HG03139 (cell line): Measurements from ENCODE around the gene NFIC.
"Not testable (repeated sequence)": the region's sequence is repeated elsewhere in the genome, so short reads cannot be mapped to it uniquely, and the experiment has no call there.

ENCODE experiments used
- ATAC-seq: cut with Tn5 transposase; IDR thresholded peaks from one replicate; pipeline ENCODE4 v1.9.1; 2021; ENCODE audit not compliant: unreplicated experiment

The NFIC gene

GRCh38 chr19:3396881-3397265, 30.5 kb downstream of the NFIC start:
- no peak for ATAC-seq

GRCh38 chr19:3397266-3398022, 31.1 kb downstream of the NFIC start:
- no peak for ATAC-seq

DNA sequence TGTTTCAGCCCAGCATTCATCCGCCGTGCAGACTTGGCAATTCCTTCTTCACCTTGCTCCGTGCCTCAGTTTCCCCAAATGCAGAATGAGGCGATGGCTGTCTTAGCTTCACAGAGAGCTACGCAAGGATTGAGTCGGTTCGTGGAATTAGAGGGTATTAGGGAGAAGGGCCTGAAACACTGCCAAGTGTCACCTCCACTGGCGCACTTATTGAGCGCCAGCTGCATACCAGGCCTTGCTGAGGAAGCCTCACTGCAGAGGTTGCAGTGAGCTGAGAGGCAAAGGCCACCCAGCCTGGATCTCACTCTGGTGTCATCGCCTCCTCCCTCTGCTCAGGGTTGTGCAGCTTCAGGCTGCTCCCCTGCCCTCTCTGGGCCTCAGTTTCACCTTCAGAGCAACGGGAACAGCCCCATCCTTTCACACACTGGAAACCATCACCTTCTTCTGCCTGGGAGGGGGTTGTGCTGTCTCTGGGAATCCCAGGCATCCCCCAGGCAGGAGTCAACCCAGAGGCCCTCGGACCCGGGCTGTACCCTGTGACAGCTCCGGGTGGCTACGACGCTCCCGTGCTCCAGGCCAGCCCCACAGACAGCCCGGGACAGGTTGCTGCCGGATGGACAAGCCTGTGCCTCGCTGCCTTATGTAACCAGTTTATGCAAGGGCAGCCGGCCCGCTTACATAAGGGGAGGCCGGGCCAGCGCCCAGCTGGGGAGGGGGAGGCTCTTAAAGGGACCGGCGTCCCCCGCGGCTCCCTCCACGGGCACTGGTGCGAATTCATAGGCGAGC, 31.9 kb downstream of the NFIC start:
- ATAC-seq = no peak

DNA sequence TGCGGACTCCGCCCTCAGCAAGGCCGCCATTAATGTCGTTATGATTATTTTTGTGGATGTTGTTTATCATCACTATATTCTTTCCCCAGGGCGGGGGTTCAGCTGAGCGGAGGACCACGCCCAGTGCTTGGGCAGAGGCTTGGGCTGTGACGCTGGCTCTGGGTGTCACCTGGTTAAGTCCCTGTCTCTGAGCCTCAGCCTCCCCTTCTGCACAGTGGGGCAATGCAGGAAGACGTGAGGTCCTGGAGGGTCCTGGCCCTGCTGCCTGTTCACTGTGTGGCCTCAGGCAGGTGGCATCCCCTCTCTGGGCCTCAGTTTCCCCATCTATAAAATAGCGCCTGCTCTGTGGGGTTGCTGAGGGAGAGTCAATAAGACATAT, 32.5 kb downstream of the NFIC start:
- ATAC-seq = no peak

DNA sequence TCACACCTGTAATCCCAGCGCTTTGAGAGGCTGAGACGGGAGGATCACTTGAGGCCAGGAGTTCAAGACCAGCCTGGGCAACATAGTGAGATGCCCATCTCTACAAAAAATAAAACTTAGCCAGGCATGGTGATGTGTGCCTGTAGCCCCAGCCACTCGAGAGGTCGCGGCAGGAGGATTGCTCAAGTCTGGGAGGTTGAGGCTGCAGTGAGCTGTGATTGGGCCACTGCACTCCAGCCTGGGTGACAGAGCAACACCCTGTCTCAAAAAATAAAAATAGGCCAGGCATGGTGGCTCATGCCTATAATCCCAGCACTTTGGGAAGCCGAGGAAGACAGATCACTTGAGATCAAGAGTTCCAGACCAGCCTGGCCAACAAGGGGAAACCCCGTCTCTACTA, 32.9 kb downstream of the NFIC start:
- ATAC-seq = not testable (repeated sequence)

- ATAC-seq = no peak
Measured at GRCh38 chr19:3401004-3401768, 34.8 kb downstream of the NFIC start.

GRCh38 chr19:3402631-3403443, 36.5 kb downstream of the NFIC start:
- ATAC-seq = no peak

- ATAC-seq = no peak
Measured at GRCh38 chr19:3403489-3404323, 37.3 kb downstream of the NFIC start.

DNA sequence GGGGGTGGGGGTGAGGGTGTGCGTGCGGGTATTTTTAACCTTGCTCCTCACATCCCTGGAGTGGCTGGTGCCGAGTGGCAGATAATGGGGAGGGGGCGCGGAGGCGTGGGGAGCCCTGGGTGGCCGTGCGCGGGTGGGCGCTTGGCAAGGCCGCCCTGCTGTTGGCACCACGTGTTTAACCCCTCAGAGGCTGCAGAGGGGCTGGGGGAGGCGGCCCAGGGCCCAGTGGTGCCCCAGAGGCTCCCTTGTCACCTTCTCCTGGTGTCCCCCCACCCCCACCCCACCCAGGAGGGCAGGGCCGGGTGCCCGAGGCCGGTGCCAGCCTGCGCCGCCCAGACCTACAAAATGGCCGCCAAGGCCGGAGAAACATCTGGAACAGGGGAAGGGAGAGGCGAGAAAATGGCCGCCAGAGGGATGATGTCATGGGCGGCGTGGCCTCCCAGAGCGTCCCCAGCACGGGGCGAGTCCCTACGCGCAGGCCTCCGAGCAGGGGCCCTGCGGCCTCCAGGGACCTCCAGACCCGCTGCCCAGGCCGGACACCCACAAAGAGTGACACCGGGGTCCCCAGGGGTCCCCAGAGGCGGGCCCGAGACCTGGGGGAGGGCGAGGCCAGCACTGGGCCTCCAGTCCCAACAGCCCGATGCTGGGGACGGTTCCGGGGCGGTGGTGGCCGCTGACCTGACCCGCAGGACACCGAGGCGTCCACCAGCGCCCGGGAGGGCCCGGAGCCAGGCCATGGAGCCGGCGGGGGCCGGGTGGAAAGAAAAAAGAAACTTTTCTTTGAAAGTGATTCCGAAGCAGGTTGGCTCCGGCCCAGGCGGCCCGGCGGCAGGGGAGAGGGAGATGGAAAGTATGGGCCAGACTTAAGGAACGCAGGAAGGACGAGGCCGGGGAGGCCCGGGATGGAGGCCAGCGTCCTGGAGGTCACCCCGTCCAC, 38.2 kb downstream of the NFIC start:
- ATAC-seq = no peak

GRCh38 chr19:3405261-3405653, 38.9 kb downstream of the NFIC start:
- no peak for ATAC-seq

- no peak for ATAC-seq
Measured at GRCh38 chr19:3406571-3407111, 40.3 kb downstream of the NFIC start.

GRCh38 chr19:3407556-3408516, 41.5 kb downstream of the NFIC start:
- no peak for ATAC-seq

DNA sequence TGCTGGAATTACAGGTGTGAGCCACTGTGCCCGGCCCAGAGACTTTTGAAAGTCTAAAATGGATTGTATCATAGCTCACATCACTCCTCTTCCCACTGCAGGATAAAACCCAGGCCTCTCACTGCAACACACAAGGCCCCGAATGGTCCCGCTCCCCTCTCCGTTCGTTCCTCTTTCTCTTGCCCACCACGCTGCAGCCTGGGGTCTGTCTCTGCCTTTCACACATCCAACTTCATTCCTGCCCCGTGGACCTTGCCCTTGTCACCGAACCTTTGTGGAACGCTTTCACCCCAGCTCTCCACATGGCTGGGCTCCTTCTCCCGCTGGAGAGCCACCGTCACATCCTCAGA, 42.6 kb downstream of the NFIC start:
- no peak for ATAC-seq

DNA sequence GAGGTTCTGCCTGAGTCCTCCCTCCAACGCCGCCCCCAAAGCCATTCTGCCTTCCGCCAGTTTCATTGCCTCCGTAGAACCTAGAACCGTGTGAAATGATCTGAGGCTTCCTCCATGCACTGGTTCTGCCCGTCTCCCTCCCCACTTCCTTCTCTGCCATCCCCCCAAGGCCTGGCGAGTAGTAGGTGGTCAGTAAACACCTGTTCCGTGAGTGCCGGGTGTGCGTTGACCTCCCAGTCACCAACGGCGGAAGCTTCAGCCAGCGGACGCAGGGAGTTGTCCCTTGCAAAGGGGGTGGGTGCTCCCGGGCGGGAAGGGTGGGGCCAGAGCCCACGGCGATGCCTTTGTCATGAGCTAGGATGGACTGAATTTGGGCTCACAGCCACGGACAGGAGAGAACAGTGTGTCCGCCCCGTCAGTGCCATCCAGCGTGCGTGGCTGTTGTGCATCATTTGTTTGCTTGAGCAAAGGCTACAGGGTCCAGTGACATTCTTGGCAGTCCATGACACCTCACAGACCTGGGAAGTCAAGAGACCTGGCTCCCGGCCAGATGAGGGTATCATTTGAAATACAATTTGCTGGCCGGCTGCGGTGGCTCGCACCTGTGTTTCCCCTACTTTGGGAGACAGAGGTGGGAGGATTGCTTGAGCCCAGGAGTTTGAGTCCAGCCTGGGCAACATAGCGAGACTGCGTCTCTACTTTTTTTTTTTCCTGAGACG, 43.1 kb downstream of the NFIC start:
- no peak for ATAC-seq

GRCh38 chr19:3411636-3412035, 45.3 kb downstream of the NFIC start:
- no peak for ATAC-seq

- no peak for ATAC-seq
Measured at GRCh38 chr19:3412066-3412465, 45.7 kb downstream of the NFIC start.

GRCh38 chr19:3413796-3414327, 47.5 kb downstream of the NFIC start:
- no peak for ATAC-seq
